Fibroblast of pulmonary artery (primary cell): ENCODE data around the gene RPEL1.
A peak's percentile ranks its signal among the peaks of the same experiment; 100 is the strongest.

ENCODE experiments used
- DNase-seq: peaks from one replicate; pipeline ENCODE4 v3.0.0-alpha.2; 2010; ENCODE audit warnings: low read depth
- H3K4me3 ChIP-seq: replicated peaks from 2 replicates; pipeline ENCODE4 v1.5.1; 2011; ENCODE audit warnings: low read depth, mild to moderate bottlenecking, control low read depth, low read length, moderate library complexity
- TF ChIP-seq, protein P1 (sequence below): IDR thresholded peaks from 2 replicates; pipeline ENCODE4 v1.5.1; 2011; ENCODE audit warnings: mild to moderate bottlenecking, control low read depth, low read length, inconsistent platforms; ENCODE audit errors: missing control alignments

RPEL1 gene

DNA sequence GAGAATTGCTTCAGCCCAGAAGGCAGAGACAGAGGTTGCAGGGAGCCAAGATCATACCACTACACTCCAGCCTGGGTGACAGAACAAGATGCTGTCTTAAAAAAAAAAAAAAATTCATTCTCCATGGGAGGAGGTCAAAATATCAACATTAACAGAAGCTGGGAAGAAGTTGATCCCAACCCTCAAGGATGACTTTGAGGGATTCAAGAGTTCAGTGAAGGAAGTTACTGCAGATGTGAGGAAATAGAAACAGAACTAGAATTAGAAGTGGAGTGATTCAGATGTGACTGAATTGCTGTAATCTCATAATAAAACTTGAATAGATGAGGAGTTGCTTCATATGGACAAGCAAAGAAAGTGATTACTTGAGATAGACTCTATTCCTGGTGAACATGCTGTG lies 19.7 kb upstream of the RPEL1 start:
- TF ChIP-seq, protein P1, sequence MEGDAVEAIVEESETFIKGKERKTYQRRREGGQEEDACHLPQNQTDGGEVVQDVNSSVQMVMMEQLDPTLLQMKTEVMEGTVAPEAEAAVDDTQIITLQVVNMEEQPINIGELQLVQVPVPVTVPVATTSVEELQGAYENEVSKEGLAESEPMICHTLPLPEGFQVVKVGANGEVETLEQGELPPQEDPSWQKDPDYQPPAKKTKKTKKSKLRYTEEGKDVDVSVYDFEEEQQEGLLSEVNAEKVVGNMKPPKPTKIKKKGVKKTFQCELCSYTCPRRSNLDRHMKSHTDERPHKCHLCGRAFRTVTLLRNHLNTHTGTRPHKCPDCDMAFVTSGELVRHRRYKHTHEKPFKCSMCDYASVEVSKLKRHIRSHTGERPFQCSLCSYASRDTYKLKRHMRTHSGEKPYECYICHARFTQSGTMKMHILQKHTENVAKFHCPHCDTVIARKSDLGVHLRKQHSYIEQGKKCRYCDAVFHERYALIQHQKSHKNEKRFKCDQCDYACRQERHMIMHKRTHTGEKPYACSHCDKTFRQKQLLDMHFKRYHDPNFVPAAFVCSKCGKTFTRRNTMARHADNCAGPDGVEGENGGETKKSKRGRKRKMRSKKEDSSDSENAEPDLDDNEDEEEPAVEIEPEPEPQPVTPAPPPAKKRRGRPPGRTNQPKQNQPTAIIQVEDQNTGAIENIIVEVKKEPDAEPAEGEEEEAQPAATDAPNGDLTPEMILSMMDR = no peak
- DNase-seq = no peak

DNA sequence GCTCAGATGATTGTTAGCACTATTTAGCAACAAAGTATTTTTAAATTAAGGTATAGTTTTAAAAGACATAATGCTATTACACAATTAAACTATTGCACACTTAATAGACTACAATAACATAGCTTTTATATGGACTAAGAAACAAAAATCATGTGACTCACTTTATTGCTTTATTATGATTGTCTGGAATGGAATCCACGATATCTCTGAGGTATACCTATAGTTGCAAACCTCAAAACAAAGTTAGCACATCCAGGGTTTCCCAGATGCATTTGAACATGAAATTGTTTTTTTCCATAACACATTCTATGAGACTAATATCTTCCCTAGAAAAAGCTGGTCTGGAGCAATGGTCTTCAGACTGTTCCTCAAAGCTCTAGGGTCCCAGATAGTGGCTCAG lies 18.3 kb upstream of the RPEL1 start:
- TF ChIP-seq, protein P1 = no peak
- H3K4me3 ChIP-seq = no peak overlapping the region
- no peak for DNase-seq

More for the DNA sequence above, 19.7 kb upstream of the RPEL1 start:
- H3K4me3 ChIP-seq = no peak overlapping the region

GRCh38 chr10:103231047-103231551 lies 14.6 kb upstream of the RPEL1 start:
- no peak overlapping the region for H3K4me3 ChIP-seq
- DNase-seq = peak; percentile 98
- TF ChIP-seq, protein P1 = no peak

GRCh38 chr10:103232131-103232673 lies 13.5 kb upstream of the RPEL1 start:
- TF ChIP-seq, protein P1 = no peak
- no peak overlapping the region for H3K4me3 ChIP-seq
- DNase-seq = no peak

DNA sequence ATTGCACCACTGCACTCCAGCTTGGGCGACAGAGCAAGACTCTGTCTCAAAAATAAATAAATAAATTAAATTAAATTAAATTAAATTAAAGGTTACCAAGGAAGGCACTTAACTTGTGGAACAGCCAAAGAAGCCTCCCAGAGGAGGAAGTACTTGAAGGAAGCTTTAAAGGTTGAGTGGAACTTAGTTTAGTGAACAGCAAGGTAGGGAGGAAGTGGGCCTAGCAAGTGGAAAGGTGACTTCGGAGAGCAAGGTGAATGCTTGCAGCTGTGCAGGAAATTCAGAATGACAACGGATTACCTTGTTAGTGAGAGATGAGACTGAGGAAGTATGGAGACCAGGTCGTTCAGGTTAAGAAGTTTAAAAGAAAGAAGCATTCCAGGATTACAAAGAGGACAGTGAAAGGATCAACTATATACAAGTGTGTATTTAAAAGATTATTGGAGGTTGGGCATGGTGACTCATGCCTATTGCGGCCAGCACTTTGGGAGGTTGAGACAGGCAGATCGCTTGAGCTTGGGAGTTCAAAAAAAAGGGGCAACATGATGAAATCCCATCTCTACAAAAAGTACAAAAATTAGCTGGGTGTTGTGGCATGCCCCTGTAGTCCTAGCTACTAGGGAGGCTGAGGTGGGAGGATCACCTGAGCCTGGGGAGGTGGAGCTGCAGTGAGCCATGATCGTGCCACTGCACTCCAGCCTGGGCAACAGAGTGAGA lies 12.8 kb upstream of the RPEL1 start:
- no peak overlapping the region for H3K4me3 ChIP-seq
- TF ChIP-seq, protein P1 = no peak
- DNase-seq = peak; percentile 70

- no peak for DNase-seq
- TF ChIP-seq, protein P1 = no peak
- no peak overlapping the region for H3K4me3 ChIP-seq
Observed at GRCh38 chr10:103235775-103236174, 9.9 kb upstream of the RPEL1 start.
